ENCODE measurements around the gene THRA.

THRA gene

DNA sequence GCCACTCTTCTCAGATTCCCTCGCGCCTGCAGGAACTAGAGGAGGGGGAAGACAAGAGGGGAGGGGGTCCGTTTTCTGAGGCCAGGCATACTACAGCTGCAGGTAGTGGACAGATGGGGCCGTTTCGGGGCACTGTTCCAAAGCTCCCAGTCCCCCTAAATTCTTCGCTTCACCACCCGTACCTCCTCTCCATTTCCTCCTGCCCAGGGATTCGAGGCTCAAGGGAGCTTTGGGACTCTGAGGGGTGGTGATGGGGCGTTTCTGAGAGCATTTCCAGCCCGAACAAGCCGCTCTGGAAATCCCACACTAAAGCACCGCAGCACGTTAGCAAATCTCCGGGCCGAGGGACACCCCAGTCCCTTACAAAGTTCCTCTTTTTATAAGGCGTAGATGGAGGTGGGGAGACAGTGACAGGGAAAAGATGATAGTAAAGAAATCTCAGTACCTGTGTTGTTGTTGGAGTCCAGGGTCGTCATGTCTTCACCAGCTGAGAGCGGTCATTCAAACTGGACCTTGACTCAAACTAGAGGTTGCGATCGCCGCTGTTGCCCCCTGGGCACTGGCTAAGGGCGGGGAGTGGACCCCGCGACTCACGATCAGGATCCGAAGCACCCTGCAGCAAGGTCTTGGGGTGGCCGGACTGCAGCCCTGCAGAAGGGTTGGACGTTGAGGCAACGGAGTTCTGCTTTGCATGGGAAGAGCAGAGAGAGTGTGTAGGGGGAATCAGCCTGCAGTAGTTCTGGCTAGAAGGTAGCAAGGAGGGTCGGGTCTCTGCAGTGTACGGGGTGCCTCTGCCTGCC, 37.1 kb downstream of the THRA start:
- DNase-seq, result no peak

DNA sequence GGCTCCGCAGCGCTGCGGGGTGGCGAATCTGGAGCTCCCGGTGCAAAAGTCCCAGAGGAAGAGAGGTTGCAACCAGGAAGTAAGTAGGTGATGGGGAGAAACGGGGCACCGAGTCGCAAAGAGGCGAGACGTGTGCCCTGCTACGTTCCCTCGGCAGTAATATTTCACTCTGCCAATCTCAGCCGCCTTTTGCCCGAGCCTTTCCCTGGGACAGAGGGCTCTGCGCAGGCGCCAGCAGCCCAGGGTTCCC, 37.6 kb downstream of the THRA start, which contains the start of gene NR1D1:
TSS of gene NR1D1 (minus strand) at position 171 of the 250 bp plus-strand sequence. CDS start 495 bp downstream, outside the sequence.
- no peak for DNase-seq

DNA sequence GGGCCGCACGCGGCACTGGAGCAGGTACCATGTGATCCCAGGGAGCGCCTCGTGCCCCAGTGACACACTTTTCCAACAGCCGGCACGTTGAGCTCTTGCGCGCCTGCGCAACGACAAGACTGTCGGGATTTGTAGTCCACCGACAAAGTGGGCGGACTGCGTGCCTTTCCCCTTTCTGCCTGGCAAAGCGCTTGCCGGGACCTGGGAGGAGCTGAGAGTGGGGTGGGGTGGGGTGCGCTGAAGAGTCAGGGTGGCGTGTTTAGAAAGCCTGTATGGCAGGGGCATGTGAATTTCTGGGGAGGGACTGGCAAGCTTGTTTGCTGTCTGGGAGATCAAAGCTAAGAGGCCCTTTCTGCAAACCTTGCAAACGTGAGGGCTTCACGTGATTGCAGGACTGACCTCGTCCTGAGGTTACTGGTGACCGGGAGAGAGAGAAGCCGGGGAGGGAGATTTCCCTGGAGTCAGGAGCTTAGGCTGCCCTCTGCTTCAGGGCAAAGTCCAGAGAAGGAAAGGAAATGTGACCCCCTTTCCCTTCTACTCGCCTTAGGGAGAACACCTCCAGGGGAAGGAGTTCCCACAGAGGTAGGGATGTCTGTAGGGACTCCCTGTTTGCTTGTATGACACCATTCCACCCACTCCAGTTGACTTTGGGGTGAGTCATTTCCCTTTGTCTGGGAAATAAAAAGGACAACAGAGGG, 38.1 kb downstream of the THRA start:
- peak; percentile 90 to 95 for DNase-seq

DNA sequence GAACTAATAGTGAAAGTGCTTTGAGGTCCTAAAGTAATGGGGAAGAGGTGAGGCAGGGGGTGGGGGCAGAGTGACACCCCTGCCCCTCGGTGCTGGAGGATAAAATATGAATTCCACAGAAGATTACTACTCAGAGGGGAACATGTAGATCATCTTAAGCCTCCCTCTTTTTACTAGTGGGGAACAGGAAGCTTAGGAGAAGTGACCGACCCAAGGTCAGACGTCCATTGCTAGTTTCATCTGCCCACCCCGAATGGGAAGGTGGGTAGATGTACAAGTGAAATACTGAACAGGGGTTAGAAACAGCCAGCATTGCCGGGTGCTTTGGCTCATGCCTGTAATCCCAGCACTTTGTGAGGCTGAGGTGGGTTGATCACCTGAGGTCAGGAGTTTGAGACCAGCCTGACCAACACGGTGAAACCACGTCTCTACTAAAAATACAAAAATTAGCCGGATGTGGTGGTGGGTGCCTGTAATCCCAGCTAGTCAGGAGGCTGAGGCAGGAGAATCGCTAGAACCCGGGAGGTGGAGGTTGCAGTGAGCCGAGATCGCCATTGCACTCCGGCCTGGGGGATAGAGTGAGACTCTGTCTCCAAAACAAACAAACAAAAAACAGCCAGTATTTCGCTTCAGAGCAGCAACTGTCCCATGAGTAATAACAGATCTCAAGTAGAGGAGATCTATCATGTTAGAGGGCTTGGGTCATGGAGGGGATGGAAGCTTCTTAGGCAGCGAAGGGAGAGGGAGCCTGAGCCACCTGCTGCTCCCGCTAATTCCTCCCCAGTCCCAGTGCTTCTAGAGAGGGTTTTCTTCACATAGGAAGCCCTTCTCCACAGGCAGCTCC, 38.8 kb downstream of the THRA start:
- no peak for DNase-seq

DNA sequence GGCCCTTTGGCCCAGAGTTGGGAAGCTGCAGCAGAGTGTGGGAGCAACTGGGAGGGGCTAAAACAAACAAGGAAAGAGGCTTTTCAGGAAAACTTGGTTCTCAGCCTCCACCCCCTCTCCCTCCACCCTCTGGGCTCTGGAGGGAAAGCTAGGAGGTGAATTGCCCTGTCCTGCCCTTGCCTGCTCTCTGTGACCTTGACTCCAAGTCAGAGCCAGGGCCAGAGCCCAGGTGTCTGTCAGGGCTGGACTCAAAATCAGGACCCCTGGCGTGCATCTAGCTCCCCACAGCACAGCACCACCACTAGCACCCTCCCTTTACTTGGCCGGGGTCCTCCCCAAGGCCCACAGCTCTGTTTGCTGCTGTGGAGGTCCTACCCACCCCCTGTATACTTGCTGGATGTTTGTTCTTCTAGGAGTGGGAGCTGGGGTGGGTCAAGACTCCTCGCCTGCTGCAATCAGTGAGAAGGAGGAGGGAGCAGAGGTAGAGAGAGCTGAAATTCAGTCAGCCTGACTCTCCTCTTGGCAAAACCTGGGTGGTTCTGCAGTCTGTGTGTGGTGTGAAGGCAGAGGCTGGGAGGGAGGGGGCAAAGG, 40.4 kb downstream of the THRA start:
- DNase-seq, result no peak

DNA sequence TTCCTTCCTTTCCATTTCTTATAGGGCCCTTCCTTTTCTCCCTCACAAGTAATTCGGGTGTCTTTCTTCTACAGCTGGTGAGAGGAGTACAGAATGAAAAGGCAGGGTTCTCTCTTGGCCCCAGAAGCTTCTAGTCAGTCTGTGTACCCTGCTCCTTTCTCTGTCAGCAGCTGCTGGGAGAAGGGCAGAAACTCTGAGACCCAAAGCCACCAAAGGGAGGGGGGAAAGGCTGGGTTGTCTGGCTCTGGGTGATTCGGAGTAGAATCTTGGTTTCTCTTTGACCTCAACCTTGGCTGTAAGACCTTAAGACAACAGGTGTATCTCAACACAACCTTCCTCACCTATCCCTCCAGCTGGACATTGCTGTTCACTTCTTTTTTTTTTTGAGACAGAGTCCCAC, 40.9 kb downstream of the THRA start:
- DNase-seq, result no peak

DNA sequence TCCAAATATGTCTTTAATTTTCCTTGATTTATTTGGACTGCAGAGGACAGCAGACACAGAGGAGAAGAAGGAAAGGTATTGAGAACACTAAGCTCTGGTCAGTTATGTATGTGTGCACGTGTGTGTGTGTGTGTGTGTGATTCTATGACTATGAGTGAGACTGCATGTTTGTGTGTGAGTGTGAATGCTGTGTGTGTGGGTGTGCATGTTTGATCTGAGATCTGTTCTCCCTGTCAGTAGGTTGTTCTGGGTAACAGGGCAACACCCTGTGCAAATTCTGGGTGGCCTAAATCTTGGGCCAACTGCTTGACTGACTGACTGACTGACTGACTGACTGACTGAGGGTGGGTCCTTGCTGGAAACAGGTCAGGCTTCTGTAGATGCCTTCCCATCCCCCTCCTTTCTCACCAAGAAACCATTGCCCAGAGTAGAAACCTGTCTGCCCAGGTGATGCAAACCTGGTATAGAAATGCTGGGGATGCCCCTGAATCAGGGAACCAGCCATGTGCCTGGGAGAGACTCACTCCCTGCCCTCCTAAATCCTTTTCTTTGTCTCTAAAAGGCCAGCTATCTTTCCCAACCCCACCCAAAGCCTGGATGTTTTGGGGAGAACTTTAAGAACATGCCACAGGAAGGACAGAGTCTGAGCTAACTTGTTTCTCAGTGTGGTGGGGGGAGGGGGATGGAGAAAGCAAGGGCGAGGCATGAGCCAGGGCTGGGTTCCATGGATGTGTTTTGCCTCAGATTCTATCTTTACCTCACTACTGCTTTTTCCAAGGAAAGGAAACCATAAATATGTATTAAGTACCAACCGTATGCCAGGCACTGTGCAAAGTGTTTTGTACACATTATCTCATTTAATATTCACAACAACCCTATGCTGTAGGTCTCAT, 42.1 kb downstream of the THRA start:
- DNase-seq, result no peak

DNA sequence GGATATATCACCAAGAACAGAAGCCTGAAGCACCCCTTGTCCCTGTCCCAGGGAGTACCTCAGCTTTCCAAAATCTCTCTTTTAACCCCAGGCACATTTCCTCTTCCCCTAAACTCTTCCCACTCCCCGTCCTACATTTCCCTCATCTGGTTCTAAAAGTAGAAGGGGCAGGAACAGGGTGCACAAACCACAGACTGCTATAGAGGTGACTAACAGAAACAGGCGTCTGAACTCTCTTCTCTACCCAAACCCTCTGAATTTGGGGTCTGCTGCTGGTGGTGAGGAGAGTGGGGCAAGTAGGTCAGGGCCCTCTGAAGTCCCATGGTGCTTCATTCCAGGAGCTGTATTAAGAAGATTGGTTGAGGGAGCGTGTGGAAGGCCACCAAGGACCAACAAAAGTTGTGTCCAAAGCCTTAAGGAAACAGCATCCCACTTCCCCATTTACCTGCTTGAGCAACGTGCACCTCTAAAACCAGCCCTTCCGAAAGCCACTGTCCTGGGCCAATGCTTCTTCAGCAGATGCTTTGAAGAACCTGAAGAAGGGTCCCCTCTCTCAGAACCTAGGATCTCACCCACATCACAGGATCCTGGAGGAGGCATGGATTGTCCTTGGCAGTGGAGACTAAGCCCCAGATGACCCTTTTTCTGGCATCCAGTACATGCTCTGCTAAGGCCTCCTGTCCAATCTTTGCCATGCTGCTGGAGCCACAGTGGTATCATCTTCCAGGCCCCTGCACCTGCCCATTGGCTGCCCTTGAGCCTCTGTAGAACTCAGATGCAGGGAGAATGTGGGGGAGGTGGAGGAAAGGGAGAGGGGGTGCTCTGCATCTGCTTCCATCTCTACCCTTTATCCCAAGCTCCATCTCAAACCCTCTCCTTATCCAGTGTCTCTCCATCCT, 43.3 kb downstream of the THRA start:
- DNase-seq, result no peak

DNA sequence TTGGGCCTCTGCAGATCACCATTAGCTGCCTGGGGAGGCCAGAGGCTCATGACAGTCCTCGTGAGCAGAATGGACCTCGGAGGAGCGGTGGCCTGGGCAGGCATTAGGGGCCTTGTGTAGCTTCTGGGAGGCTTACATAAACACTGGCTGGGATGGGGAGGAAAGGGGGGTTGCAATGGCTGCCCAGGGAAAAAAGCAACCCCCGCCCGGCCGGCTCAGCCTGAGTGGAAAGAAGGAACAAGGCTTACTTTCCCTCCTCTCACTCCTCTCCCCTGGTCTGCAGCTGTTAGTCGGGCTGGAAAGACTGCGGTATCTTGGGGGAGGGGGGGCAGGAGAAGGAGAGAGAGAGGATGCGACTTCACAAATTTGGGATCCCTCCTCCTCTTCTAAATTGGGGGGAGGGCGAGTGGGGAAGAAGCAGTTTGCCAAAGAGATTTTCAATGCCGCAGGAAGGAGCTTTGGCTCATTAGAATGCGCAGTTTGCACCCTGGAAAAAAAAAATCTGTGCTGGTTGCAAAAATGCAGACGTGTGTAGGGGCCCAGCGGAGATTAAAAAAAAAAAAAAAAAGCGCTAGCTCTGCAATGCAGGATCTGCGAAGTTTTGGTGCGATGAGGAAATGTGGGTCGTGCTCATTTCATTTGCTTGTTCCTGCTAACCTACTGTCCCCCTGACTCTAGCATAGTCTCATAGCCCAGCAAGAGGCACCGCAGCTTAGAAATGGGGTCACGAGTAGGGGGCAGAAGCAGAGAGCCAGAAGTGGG, 44.2 kb downstream of the THRA start:
- no peak for DNase-seq

DNA sequence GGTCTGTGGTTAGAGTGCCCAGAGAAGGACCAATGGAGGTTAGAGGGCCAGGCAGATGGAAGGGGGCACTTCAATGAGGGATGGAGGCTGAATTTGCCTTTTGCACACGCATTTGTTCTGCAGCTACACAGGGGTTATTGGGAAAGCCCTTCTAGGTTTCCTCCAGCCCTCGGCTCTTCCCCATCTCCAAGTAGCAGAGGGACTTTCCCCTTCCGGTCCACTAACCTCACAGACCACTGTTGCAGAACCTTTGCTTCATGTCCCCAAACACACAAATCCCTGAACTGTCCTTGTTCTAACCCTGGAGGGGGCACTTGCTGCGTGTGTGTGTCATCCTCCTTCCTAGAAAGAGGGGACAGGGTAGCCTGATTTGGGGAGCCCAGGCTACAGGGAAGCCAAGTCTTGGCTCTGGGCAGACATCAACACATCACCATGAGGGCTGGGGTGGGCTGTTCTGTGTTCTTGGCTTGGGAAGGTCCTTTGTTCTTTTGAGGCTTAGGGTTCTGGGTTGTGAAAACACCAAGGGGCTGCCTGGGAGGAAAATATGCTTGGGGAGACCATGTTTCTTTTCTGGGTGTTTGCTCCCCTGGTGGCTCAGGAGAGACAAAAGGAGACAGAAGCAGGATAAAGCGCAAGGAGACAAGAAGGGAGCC, 44.9 kb downstream of the THRA start:
- no peak for DNase-seq

DNA sequence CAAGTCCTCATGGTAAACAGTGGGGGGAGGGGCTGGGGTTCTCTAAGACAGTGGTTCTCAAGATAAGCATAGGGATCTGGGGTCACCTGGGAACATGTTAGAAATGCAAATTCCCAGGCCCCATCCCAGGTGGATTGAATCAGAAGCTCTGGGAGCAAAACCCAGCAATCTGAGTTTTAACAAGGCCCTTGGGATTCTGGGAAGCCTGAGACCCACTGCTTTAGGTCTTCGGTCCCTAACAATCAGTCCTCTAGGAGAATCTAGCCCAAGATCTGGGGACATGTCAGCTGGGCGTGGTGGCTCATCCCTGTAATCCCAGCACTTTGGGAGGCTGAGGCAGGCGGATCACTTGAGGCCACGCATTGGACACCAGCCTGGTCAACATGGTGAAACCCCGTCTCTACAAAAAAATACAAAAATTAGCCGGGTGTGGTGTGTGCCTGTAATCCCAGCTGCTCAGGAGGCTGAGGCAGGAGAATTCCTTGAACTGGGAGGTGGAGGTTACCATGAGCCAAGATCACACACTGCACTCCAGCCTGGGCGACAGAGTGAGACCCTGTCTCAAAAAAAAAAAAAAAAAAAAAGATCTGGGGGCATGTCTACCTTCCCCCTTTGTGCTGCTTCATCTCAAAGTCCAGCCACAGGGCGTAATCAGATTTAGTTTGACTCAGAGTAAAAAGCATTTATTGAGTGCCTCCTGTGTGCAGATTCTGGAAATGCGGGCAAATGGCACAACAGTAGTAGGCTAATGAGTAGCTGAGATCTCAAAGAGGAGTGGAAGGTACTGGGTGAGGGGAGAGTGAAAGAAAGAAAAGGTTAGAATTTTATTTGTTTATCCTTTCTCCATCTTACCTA, 46.4 kb downstream of the THRA start:
- no peak for DNase-seq

DNA sequence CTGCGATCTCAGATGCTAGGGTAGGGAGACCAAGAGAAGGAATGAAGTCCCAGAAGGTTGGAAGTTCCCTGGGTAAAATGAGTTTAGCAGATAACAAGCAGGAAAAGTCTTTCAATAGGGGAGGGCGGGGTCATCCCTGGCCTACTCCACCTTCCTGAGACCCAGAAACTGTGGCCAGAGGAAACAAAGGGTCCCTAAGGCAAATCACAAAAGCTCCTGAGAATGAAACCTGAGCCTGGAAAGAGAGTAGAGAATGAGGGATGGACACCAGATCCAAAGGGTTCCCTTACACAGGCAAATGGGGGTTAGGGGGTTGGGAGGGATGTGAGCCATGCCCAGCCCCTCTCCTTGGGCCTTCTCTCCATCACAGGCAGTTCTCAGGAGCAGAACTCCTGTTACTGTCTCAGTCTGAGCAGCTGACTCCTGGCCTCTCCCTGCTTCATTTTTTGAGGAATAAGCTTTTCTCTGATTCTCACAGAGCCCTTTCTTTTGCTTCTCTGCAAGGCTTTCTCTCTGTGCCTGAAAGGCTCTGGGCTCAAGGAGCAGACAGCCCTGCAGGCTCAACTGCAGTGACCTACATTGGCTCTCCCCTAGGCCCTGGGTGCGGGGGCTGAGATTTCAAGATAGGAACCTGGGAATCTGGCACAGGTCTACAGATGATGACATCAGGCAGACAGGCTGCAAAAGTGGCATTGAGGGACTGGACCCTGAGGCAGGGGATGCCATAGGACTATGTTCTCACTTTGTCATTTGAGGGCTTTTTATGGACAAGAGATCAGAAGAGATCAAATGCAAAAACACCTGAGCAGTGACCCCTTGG, 47.5 kb downstream of the THRA start:
- DNase-seq, result no peak

DNA sequence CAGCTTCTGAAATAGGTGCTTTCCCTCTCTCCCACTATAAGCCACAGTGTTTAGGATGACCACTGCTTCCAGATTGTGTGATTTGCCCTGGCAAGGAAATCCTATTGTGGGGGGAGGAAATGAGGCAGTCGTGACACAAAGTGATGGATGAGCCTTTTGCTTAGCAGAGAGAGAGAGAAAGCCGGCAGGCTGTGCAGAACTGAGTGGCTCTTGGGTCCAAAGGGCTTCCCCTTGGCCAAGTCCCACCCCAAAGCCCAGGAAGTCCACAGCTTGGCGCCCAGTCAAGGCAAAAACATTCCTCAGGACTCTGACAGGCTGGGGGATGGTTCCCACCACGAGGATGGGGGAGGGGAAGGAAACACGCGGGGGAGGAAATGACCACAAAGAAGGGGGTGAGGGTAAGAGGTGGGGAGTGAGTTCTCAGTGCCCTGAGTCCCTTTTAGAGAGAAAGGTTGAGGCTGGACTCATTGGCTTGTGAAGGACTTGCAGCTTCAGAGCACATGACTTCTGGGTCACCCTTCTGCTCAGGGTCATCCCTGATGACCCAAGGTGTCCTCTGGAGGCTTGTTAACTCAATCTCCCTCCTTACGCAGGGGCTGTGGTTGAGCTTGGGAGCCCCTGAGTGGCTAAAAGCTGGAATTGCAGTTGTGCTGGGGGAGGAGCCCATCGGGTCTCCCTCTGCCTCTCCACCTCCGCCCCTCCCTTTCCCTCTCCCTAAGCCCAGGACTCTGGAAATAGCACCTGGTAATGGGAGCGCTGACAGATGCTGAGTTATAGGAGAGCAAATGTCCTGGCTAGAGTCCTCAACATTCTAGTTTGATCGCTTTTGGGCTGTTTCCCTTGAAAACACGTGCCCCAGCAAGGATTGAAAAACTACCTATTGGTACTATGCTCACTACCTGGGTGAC, 48.7 kb downstream of the THRA start:
- DNase-seq, result peak; percentile 76 to 81

DNA sequence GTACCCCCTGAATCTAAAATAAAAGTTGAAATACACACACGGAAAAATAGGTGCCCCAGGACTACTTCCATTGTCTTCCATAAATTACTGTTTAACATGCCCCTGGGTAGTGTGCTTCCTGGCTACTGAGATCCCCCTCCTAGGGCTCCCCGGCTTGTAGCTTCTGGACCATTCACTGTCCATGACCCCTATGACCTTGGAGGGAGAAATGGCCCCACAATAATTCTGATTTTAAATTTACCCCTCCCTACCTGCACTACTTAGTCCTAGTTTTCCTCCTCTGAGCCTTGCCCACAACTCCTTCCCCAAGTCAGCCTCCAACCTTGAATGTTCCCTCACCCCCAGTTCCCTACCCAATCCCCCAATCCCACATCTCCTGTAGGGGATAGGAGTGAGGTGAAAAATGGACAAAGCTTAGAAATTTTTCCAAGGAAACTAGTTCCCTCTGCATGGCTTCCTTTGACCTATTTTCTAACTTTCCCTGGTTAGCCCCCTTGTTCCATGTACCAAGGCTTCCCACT, 49.5 kb downstream of the THRA start:
- no peak for DNase-seq

DNA sequence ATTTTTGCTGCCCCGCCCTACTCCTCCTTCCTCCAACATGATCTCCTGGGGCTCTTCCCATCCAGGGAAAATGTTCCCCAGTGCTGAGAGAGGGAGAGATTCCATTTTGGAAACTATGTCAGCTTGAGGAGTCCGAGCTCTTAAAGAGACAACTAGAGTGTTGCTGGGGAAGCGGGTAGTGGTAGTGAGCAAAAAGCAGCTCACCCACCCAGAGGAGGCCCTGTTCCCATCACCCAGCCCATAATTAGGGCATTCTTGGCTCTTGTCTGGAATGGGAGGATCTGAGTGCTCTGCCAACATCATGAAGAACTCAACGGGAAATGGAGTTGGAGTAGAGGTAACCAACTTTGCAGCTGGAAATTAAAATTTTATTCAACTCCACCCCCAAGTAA, 49.9 kb downstream of the THRA start:
- no peak for DNase-seq

DNA sequence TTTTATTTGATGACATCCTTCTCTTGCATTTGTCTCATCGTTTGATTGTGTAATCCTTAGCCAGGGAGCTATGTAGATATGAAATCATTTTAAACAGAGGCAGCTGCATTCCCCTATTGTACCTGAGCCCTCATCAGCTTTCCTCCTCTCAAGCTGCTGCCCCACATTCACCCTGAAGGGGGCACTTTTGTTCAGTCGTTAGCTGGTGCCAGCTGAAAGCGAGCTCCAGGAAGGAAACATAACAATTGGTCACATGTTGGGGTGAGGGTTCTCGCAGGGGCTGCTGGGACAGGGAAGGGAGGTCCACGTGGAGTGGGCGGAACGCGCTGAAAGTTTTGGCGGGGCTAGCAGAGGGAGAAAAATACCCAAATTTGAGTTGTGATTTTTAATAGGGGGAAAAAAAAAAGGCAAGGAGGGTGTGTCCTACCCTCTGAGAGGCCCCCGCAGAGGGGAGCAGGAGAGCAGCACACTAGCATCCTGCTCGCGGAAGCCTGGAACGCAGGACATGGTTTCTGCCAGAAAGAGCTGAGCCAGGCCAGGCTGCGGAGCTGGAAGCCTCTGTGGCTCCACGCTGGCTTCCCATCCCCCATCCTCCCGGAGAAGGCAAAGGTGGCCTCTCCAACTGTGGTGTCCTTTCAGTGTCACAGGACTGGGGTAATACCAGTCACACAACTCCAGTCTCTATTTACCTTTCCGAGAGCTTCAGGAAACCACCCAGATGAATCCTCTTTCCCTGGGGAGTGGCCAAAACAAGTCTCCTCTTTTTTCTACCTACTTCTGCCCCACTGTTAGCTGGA, 50.5 kb downstream of the THRA start:
- peak; percentile 95 to 96 for DNase-seq

Data from activated CD4-positive, alpha-beta T cell treated with anti-CD3 and anti-CD28 coated beads, Interleukin-2, amount 50 U/mL, for 48 hours (primary cell).